Astrocyte of the cerebellum (primary cell): ENCODE results near the gene PPP1R18.

Experiments used
- DNase-seq: peaks from one replicate; pipeline ENCODE4 v3.0.0-alpha.2; 2011; ENCODE audit warnings: low read depth
- H3K4me3 ChIP-seq: 2 replicates; pipeline ENCODE4 v1.5.1; 2011; ENCODE audit warnings: mild to moderate bottlenecking, low read depth, low read length, moderate library complexity
- CTCF ChIP-seq: IDR thresholded peaks from 2 replicates; pipeline ENCODE4 v1.5.1; 2012; ENCODE audit warnings: low read length, low read depth, moderate library complexity, mild to moderate bottlenecking; ENCODE audit errors: missing control alignments
- in situ Hi-C: cut with HindIII; loops from 2 replicates; pipeline ENCODE4 v1.10.0; 2017; ENCODE audit warnings: low sequenced_read_pairs

The PPP1R18 gene

GRCh38 chr6:30690403-30691207 lies 4.2 kb upstream of the PPP1R18 start, which contains the start of gene NRM:
Gene NRM (minus strand): TSS chr6:30690984. CDS start chr6:30690974, 10 bp downstream.
- in situ Hi-C loops, result no loop called here
- peak within 1 kb of the TSS; percentile 66 for H3K4me3 ChIP-seq
- TF ChIP-seq CTCF, result no peak
- peak; percentile 42 for DNase-seq

- in situ Hi-C loops, result no loop called here
- DNase-seq, result no peak
- no peak for TF ChIP-seq CTCF
- peak overlapping the region; percentile 66 for H3K4me3 ChIP-seq
Observed at GRCh38 chr6:30689985-30690384, 3.5 kb upstream of the PPP1R18 start.

- H3K4me3 ChIP-seq, result no peak overlapping the region
- no peak for DNase-seq
- TF ChIP-seq CTCF, result no peak
- in situ Hi-C loops, result no loop called here
Observed at GRCh38 chr6:30689022-30689865, 2.8 kb upstream of the PPP1R18 start.

GRCh38 chr6:30688569-30688968 lies 2.1 kb upstream of the PPP1R18 start:
- DNase-seq, result no peak
- no peak for TF ChIP-seq CTCF
- H3K4me3 ChIP-seq, result peak overlapping the region; percentile 94
- in situ Hi-C loops, result no loop called here

- no peak for DNase-seq
- in situ Hi-C loops, result no loop called here
- TF ChIP-seq CTCF, result peak; percentile 43
- H3K4me3 ChIP-seq, result peak overlapping the region; percentile 94
Observed at GRCh38 chr6:30687659-30688431, 1.4 kb upstream of the PPP1R18 start.
